Measurements from ENCODE around the gene TAF6.

GRCh38 chr7:100166970-100167911 lies 48.1 kb upstream of the TAF6 start:
- TF ChIP-seq POLR2A (IDR thresholded peaks at IDR 0.05; ENCODE audit: low read length) (no peak), GATA1 (IDR thresholded peaks at IDR 0.05; ENCODE audit: low read depth, low read length) (no peak)

Measured in erythroblast (primary cell).